Measurements from ENCODE around the gene HNRNPH3.

Gene HNRNPH3

GRCh38 chr10:68348265-68348741 lies 16.4 kb downstream of the HNRNPH3 start:
- WGBS, 2 experiments (ENCODE audit: insufficient coverage in 2 of 2) = 32% methylated on average over 2 of the region's 2 CpGs; no CpG with 5 or more reads in 1 of the 2 experiments
- H3K36me3 ChIP-seq (ENCODE audit: control insufficient read depth, insufficient read depth, low read length) = peaks cover 64% of the 10 kb centered on the region
- no peaks in the 10 kb centered on the region for H3K9me3 ChIP-seq (ENCODE audit: control insufficient read depth, low read length)
- H3K4me3 ChIP-seq (ENCODE audit: extremely low read depth, insufficient read depth, low read length, poor library complexity, severe bottlenecking) = no peak overlapping the region
- H3K27ac ChIP-seq (ENCODE audit: low read depth, low read length, severe bottlenecking) = no peak overlapping the region
- H3K4me1 ChIP-seq (ENCODE audit: control insufficient read depth, insufficient read depth, low read length, poor library complexity, severe bottlenecking) = no peaks in the 10 kb centered on the region

- Histone ChIP-seq H3K4me1 (ENCODE audit: control insufficient read depth, insufficient read depth, low read length, poor library complexity, severe bottlenecking) (no peaks in the 10 kb centered on the region), H3K9me3 (ENCODE audit: control insufficient read depth, low read length) (no peaks in the 10 kb centered on the region), H3K27ac (ENCODE audit: low read depth, low read length, severe bottlenecking) (no peak overlapping the region), H3K4me3 (ENCODE audit: extremely low read depth, insufficient read depth, low read length, poor library complexity, severe bottlenecking) (no peak overlapping the region), H3K36me3 (ENCODE audit: control insufficient read depth, insufficient read depth, low read length) (peaks cover 73% of the 10 kb centered on the region)
- WGBS, 2 experiments (ENCODE audit: insufficient coverage in 2 of 2) = 82 to 88% methylated on average over 1 to 2 of the region's 2 CpGs
Observed at GRCh38 chr10:68353537-68353936, 21.7 kb downstream of the HNRNPH3 start.

- no peaks in the 10 kb centered on the region for H3K4me1 ChIP-seq (ENCODE audit: control insufficient read depth, insufficient read depth, low read length, poor library complexity, severe bottlenecking)
- no CpG with 5 or more reads among the region's 6 CpGs for WGBS, 2 experiments (ENCODE audit: insufficient coverage in 2 of 2)
- no peaks in the 10 kb centered on the region for H3K9me3 ChIP-seq (ENCODE audit: control insufficient read depth, low read length)
- H3K4me3 ChIP-seq (ENCODE audit: extremely low read depth, insufficient read depth, low read length, poor library complexity, severe bottlenecking) = no peak overlapping the region
- H3K36me3 ChIP-seq (ENCODE audit: control insufficient read depth, insufficient read depth, low read length) = peaks cover 80% of the 10 kb centered on the region
- no peak overlapping the region for H3K27ac ChIP-seq (ENCODE audit: low read depth, low read length, severe bottlenecking)
Observed at GRCh38 chr10:68359189-68359588, 27.3 kb downstream of the HNRNPH3 start.

- Histone ChIP-seq H3K4me3 (ENCODE audit: extremely low read depth, insufficient read depth, low read length, poor library complexity, severe bottlenecking) (no peak overlapping the region), H3K27ac (ENCODE audit: low read depth, low read length, severe bottlenecking) (no peak overlapping the region), H3K4me1 (ENCODE audit: control insufficient read depth, insufficient read depth, low read length, poor library complexity, severe bottlenecking) (no peaks in the 10 kb centered on the region), H3K9me3 (ENCODE audit: control insufficient read depth, low read length) (no peaks in the 10 kb centered on the region), H3K36me3 (ENCODE audit: control insufficient read depth, insufficient read depth, low read length) (peaks cover 73% of the 10 kb centered on the region)
- WGBS, 2 experiments (ENCODE audit: insufficient coverage in 2 of 2) = 100% methylated on average over 1 of the region's 3 CpGs; no CpG with 5 or more reads in 1 of the 2 experiments
Observed at GRCh38 chr10:68362590-68362989, 30.7 kb downstream of the HNRNPH3 start.

GRCh38 chr10:68364101-68364886 lies 32.4 kb downstream of the HNRNPH3 start:
- H3K4me3 ChIP-seq (ENCODE audit: extremely low read depth, insufficient read depth, low read length, poor library complexity, severe bottlenecking) = no peak overlapping the region
- peaks cover 80% of the 10 kb centered on the region for H3K36me3 ChIP-seq (ENCODE audit: control insufficient read depth, insufficient read depth, low read length)
- H3K9me3 ChIP-seq (ENCODE audit: control insufficient read depth, low read length) = no peaks in the 10 kb centered on the region
- H3K4me1 ChIP-seq (ENCODE audit: control insufficient read depth, insufficient read depth, low read length, poor library complexity, severe bottlenecking) = no peaks in the 10 kb centered on the region
- H3K27ac ChIP-seq (ENCODE audit: low read depth, low read length, severe bottlenecking) = no peak overlapping the region
- 80 to 100% methylated on average over 2 of the region's 3 CpGs for WGBS, 2 experiments (ENCODE audit: insufficient coverage in 2 of 2)

GRCh38 chr10:68365611-68366010 lies 33.7 kb downstream of the HNRNPH3 start:
- no CpG with 5 or more reads among the region's 2 CpGs for WGBS, 2 experiments (ENCODE audit: insufficient coverage in 2 of 2)

GRCh38 chr10:68366600-68366999 lies 34.7 kb downstream of the HNRNPH3 start:
- no peaks in the 10 kb centered on the region for H3K9me3 ChIP-seq (ENCODE audit: control insufficient read depth, low read length)
- peaks cover 78% of the 10 kb centered on the region for H3K36me3 ChIP-seq (ENCODE audit: control insufficient read depth, insufficient read depth, low read length)
- H3K4me1 ChIP-seq (ENCODE audit: control insufficient read depth, insufficient read depth, low read length, poor library complexity, severe bottlenecking) = no peaks in the 10 kb centered on the region
- WGBS, 2 experiments (ENCODE audit: insufficient coverage in 2 of 2) = 94 to 100% methylated on average over 1 to 2 of the region's 5 CpGs
- H3K27ac ChIP-seq (ENCODE audit: low read depth, low read length, severe bottlenecking) = no peak overlapping the region
- no peak overlapping the region for H3K4me3 ChIP-seq (ENCODE audit: extremely low read depth, insufficient read depth, low read length, poor library complexity, severe bottlenecking)

More at GRCh38 chr10:68365611-68366010, 33.7 kb downstream of the HNRNPH3 start:
- H3K9me3 ChIP-seq (ENCODE audit: control insufficient read depth, low read length) = no peaks in the 10 kb centered on the region
- H3K27ac ChIP-seq (ENCODE audit: low read depth, low read length, severe bottlenecking) = no peak overlapping the region
- no peak overlapping the region for H3K4me3 ChIP-seq (ENCODE audit: extremely low read depth, insufficient read depth, low read length, poor library complexity, severe bottlenecking)
- H3K36me3 ChIP-seq (ENCODE audit: control insufficient read depth, insufficient read depth, low read length) = peaks cover 79% of the 10 kb centered on the region
- H3K4me1 ChIP-seq (ENCODE audit: control insufficient read depth, insufficient read depth, low read length, poor library complexity, severe bottlenecking) = no peaks in the 10 kb centered on the region

GRCh38 chr10:68367121-68367520 lies 35.3 kb downstream of the HNRNPH3 start:
- no peaks in the 10 kb centered on the region for H3K4me1 ChIP-seq (ENCODE audit: control insufficient read depth, insufficient read depth, low read length, poor library complexity, severe bottlenecking)
- no peak overlapping the region for H3K27ac ChIP-seq (ENCODE audit: low read depth, low read length, severe bottlenecking)
- H3K36me3 ChIP-seq (ENCODE audit: control insufficient read depth, insufficient read depth, low read length) = peaks cover 78% of the 10 kb centered on the region
- peaks cover 5% of the 10 kb centered on the region for H3K9me3 ChIP-seq (ENCODE audit: control insufficient read depth, low read length)
- H3K4me3 ChIP-seq (ENCODE audit: extremely low read depth, insufficient read depth, low read length, poor library complexity, severe bottlenecking) = no peak overlapping the region
- WGBS, 2 experiments (ENCODE audit: insufficient coverage in 2 of 2) = no CpG with 5 or more reads among the region's 2 CpGs

- H3K4me1 ChIP-seq (ENCODE audit: control insufficient read depth, insufficient read depth, low read length, poor library complexity, severe bottlenecking) = no peaks in the 10 kb centered on the region
- no peak overlapping the region for H3K4me3 ChIP-seq (ENCODE audit: extremely low read depth, insufficient read depth, low read length, poor library complexity, severe bottlenecking)
- H3K36me3 ChIP-seq (ENCODE audit: control insufficient read depth, insufficient read depth, low read length) = peaks cover 86% of the 10 kb centered on the region
- peaks cover 12% of the 10 kb centered on the region for H3K9me3 ChIP-seq (ENCODE audit: control insufficient read depth, low read length)
- no peak overlapping the region for H3K27ac ChIP-seq (ENCODE audit: low read depth, low read length, severe bottlenecking)
- no CpG with 5 or more reads among the region's 1 CpG for WGBS, 2 experiments (ENCODE audit: insufficient coverage in 2 of 2)
Observed at GRCh38 chr10:68371604-68372003, 39.7 kb downstream of the HNRNPH3 start.

GRCh38 chr10:68385740-68386139 lies 53.9 kb downstream of the HNRNPH3 start:
- WGBS, 2 experiments (ENCODE audit: insufficient coverage in 2 of 2) = no CpG with 5 or more reads among the region's 2 CpGs
- peaks cover 85% of the 10 kb centered on the region for H3K36me3 ChIP-seq (ENCODE audit: control insufficient read depth, insufficient read depth, low read length)

More at GRCh38 chr10:68385740-68386139, 53.9 kb downstream of the HNRNPH3 start:
- Histone ChIP-seq H3K9me3 (ENCODE audit: control insufficient read depth, low read length) (no peaks in the 10 kb centered on the region), H3K27ac (ENCODE audit: low read depth, low read length, severe bottlenecking) (no peak overlapping the region), H3K4me3 (ENCODE audit: extremely low read depth, insufficient read depth, low read length, poor library complexity, severe bottlenecking) (no peak overlapping the region), H3K4me1 (ENCODE audit: control insufficient read depth, insufficient read depth, low read length, poor library complexity, severe bottlenecking) (no peaks in the 10 kb centered on the region)
